ENCODE results near the gene FXYD1.

Gene FXYD1

GRCh38 chr19:35165200-35166058 lies 26.8 kb downstream of the FXYD1 start:
- DNase-seq: no peak

GRCh38 chr19:35166100-35167063 lies 27.8 kb downstream of the FXYD1 start:
- no peak for DNase-seq

- no peak for DNase-seq
These were observed 28.9 kb downstream of the FXYD1 start for GRCh38 chr19:35167251-35168119.

- no peak for DNase-seq
These were observed 29.6 kb downstream of the FXYD1 start for GRCh38 chr19:35168196-35168595.

GRCh38 chr19:35169221-35169995 lies 30.8 kb downstream of the FXYD1 start:
- no peak for DNase-seq

GRCh38 chr19:35170359-35171061 lies 31.9 kb downstream of the FXYD1 start:
- no peak for DNase-seq

- no peak for DNase-seq
These were observed 33.1 kb downstream of the FXYD1 start for GRCh38 chr19:35171730-35172129.

GRCh38 chr19:35174226-35174625 lies 35.6 kb downstream of the FXYD1 start:
- no peak for DNase-seq

- no peak for DNase-seq
These were observed 37.6 kb downstream of the FXYD1 start for GRCh38 chr19:35176181-35176570.

GRCh38 chr19:35177377-35178274 lies 39.0 kb downstream of the FXYD1 start:
- DNase-seq: no peak

- DNase-seq: no peak
These were observed 40.1 kb downstream of the FXYD1 start for GRCh38 chr19:35178701-35179100.

- DNase-seq: no peak
These were observed 41.2 kb downstream of the FXYD1 start for GRCh38 chr19:35179830-35180229.

- DNase-seq: no peak
These were observed 42.8 kb downstream of the FXYD1 start for GRCh38 chr19:35181387-35181786.

- no peak for DNase-seq
These were observed 45.6 kb downstream of the FXYD1 start for GRCh38 chr19:35184267-35184666.

GRCh38 chr19:35184884-35185283 lies 46.3 kb downstream of the FXYD1 start:
- no peak for DNase-seq

All from right forelimb (tissue), 1 donor.